CD4-positive, alpha-beta T cell treated with Interleukin-6 at 100 ng/mL for 8 hours (primary cell): ENCODE data around the gene PRKG1.
"Not testable (repeated sequence)": the region's sequence is repeated elsewhere in the genome, so short reads cannot be mapped to it uniquely, and the experiment has no call there.

Experiments
- DNase-seq: peaks from one replicate; pipeline ENCODE4 v3.0.0-alpha.2; 2020; ENCODE audit warnings: mixed read lengths, low spot score

PRKG1 gene

DNA sequence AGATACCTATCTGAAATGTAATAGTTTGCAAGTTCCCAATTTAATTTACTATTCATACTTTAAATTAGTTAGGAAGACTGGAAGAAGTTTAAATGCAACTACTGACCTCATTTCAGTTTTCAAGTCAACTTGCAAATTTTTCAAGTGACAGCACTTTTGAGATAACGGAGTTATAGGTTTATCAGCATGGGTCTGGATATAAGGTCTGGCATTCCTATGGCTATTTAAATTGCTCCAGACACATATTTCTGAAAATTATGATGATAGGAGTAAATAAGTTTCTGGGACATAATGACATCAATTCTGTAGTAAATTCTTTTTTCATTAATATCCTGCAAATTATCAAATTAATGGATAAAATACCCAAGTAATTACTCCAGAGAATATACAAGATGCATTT is 251.9 kb downstream of the PRKG1 start:
- DNase-seq, result no peak

DNA sequence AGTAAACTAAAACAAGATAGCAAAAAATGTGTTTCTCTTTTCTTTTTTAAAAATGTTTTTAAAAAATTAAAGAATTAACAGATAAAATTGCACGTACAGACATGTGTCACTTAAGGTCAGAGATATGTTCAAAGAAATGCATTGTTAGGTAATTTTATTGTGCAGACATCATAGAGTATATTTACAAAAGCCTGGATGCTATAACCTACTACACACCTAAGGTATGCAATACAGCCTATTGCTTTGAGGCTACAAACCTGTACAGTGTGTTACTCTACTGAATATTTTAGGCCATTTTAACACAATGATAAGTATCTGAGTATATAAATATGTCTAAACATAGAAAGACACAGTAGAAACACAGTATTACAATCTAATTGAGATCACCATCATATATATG is 253.1 kb downstream of the PRKG1 start:
- DNase-seq, result no peak

DNA sequence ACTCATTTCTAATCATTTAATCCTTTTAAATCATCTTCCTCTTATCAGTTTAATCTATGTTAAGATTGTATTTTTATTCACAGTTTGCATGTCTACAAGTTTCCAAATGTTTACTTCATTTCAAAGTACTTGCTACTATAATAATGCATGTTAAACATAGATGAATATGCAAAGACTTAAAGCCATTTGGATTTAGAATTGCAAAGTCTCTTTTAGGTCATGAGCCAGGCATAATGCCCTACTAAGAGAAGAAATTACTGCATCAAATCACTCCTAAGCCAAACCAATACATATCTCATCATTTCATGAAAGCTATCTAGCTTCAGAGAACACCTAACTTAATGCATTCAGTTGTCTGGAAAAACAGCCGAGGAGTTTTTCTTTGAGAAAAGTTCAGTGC is 266.1 kb downstream of the PRKG1 start:
- DNase-seq, result no peak

DNA sequence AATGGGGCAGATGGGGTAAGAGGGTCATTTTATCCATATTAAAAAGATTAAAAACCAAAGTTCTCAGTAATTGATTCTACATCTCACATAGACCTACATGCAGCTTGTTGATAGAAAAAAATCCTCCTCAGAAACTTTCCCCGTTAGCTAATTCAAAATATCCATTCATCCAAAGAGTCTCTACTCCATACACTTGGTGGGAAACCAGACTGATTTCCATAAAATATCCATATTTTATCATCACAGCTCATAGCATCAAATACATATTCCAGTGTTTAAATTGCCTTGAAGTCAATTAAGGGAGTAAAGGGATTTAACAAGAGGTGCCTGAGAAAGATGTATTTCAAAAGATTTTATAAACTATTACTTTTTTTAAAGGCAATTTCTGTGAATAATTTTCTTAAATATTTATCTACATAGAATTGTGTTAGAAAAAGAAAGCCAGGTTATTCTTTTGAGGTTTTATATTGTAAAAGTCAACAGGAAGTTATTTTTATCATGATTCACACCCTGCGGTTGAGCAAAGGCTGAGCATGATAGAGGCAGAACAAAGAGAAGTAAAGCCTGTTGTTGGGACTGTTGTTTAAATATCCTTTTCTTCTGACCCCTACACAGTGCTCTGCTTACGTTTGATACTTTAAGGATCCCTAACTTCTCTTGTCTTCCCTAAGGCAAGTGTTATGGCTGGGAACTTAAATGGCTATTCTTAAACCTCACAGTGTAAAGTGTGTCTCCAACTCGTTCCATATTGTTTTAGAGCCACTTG is 266.7 kb downstream of the PRKG1 start:
- DNase-seq, result no peak

DNA sequence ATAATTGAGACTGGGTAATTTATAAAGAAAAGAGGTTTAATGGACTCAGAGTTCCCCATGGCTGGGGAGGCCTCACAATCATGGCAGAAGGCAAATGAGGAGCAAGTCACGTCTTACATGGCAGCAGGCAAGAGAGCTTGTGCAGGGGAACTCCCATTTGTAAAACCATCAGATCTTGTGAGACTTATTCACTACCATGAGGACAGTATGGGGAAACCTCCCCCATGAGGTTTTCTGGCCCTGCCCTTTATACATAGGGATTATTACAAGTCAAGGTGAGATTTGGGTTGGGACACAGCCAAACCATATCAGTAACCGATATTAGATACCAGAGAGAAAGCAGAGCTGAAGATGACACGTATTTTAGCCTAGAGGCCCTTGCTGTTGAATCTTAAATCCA is 267.5 kb downstream of the PRKG1 start:
- DNase-seq, result not testable (repeated sequence)

DNA sequence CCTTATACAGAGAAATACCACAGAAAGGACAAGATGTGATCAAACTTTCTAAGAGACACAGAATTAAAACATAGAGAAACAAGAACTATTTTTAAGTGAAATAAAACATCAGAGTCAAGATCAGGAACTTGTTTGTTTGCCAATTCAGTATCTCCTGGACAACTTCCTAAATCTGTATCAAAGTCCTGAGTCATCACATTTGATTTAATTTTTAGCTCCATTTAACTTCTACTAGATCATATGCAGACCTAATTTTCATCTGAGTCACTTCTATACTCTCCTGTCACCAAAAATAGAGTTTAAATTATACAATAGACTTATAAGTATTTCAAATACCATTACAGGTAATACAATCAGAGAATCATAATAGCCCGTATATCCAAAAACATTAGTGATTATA is 268.1 kb downstream of the PRKG1 start:
- DNase-seq, result no peak

GRCh38 chr10:51343391-51343790 is 269.1 kb downstream of the PRKG1 start:
- no peak for DNase-seq

- no peak for DNase-seq
Measured at GRCh38 chr10:51344371-51344770, 270.1 kb downstream of the PRKG1 start.

- DNase-seq, result no peak
Measured at GRCh38 chr10:51348622-51349021, 274.3 kb downstream of the PRKG1 start.

DNA sequence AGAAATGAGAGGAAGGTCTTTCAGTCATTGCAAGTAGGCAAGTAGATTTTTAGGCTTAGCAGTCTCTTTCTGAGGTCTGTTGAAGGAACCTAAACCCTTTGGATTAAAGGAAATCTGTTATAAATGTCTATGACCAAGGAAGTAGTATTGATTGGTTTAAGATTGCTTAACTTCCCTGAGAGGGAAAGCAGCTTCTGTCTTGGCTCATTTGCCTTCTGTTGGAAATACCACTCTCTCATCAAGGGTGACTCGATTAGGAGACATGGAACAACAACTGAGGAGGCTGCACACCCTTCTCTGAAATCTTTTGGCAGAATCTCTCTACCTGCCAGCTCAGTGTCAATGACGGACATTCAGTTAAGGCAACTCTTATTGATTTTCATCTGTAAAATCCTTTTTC is 282.9 kb downstream of the PRKG1 start:
- DNase-seq, result no peak

- no peak for DNase-seq
Measured at GRCh38 chr10:51358227-51358626, 283.9 kb downstream of the PRKG1 start.

DNA sequence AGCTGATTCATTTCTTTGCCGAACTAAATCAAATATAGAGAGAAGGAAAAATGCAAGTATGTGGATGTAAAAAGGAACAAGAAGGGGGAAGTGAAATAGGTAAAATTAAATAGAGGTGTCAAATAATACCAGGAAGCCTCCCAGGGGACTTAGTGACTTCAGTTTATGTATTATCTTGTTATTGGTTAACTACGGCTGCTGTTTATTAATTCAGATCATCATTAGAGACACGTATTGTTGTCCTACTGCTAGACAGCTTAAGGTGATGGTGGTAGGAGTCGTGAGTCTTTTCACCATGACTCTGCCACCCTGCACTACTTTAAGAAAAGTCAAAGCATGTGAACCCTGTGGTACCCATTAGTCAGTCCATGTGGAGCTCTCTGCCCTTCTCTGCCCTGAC is 289.1 kb downstream of the PRKG1 start:
- DNase-seq, result no peak

- no peak for DNase-seq
Measured at GRCh38 chr10:51364674-51365073, 290.4 kb downstream of the PRKG1 start.

DNA sequence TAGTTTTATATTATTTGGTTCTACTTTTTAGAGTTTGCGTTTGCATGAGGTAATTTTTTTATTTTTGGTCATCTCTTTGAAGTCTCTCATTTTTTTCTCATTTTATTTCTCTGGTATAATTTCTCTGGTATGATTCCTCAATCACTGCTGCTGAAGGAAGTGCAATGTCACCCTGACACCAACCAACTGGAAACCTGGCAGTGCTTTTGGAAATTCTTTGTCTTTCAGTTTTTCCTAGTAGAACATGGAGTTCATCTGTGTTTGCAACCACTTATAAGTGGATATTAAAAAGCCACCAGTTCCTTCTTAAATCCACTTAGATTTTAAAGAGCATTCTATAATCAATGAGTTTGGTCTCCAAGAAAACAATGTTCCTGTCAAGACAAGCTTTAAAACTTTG is 291.8 kb downstream of the PRKG1 start:
- DNase-seq, result no peak

DNA sequence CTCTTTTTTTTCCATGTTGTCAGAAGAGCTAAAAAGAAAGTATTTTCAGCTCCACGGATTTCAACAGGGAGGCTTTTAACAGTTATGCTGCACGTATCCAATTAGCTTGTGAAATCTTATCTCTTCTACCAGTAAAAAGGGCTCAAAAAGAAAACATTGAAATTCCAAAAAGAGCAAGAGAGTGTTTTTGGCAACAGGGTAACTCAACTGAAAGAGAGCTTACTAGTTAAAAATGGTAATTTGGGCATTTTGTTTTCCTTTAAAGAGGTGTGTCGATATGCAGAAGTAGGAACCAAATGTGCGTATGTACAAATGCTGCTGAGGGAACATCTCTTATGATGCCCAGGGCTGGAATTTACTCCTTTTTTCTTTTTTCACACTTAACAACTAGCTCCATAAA is 292.8 kb downstream of the PRKG1 start:
- no peak for DNase-seq

GRCh38 chr10:51367694-51368093 is 293.4 kb downstream of the PRKG1 start:
- DNase-seq, result no peak

DNA sequence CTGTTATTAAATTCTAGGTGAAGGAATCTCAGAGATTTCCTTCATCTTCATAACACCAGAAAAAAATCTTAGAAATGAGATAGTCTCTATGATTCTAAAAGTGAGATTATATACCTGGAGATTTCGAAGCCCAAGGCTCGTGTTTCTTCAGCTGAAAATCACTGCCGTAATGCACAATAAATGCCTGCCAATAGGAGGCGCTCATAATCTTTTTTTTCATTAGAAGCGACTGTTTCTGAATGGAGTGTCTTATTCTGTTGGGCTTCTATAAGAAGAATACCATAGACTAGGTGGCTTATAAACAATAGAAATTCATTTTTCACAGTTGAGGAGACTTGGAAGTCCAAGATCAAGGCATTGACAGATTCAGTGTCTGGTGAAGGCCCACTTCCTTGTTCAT is 294.7 kb downstream of the PRKG1 start:
- DNase-seq, result no peak

DNA sequence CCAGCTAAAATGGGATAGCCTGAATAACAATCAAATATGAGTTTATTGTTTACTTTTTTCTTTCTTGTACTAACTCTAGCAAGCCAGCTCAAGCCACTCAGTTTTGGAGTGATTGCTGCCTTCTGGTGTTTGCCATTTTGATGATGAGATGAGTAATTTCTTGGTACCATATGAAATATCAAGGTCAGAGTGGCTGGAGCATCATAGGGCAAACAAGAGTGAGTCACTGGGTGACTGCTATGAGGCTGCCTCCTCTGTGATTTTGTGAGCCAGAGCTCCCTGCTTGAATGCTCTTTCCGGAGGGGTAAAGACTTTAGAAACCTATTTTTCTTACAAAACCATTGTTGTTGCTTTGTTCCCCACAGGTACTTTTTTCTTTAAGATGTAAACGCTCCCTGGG is 295.6 kb downstream of the PRKG1 start:
- DNase-seq, result no peak

GRCh38 chr10:51371743-51372142 is 297.5 kb downstream of the PRKG1 start:
- DNase-seq, result no peak

DNA sequence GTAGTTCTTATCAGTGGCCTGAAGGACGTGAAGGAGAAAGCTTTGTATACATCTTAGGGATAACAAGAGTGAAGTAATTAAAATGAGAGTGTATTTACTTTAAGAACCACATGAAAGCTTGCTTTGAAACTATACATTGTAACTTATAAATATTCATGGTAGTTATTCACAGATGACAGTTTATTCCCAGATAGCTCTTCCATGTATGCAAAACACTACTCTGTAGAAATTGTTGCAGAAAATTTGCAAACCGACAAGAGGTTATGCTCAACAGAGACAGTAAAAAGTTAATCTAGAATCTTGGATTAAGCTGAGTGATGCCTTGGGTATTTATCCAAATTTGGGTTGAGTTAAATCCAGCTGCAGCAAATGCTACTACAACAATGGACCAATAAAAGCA is 301.5 kb downstream of the PRKG1 start:
- no peak for DNase-seq

DNA sequence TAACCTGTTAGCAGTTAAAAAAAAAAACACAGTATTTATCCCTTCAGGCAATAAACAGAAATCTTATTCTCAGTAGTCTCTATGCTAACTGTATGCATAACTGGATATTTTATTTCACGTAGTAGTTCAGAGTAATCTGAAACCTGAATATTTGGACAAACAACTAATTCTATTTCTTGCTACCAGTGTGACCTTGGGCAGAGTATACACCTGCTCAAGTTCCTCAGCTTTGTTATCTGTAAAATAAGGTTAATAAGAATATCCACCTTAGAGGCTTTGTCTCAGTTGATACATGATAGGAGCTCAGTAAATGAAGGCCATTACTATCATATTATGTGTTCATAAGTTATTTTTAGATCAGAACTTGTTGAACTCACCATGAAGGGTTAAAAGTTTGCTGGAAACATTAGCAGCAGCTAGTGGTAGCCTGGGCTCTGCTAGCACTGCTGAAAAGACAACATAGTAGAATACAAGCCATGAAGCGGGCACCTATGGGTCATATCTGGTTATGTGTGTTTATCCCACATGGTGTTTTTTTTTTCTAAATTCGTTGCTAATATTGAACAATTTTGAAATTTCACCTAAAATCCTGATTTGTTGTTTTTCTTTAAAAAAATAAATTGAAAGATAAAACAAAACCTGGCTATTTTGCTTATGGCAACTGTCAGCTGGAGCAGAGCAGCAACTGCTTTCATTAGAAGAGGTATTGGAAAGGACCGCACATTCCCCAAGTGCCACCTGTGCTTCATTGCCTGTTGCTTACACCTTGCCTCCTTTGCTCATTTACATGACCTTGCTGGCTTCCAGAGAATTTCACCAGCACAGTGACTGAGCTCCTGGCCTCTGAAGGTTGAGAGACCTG is 303.0 kb downstream of the PRKG1 start:
- DNase-seq, result no peak

- no peak for DNase-seq
Measured at GRCh38 chr10:51377932-51378599, 303.8 kb downstream of the PRKG1 start.

GRCh38 chr10:51382181-51382580 is 307.9 kb downstream of the PRKG1 start:
- DNase-seq, result no peak
